ENCODE results near the gene LTK.

- TF ChIP-seq CTCF (IDR thresholded peaks at IDR 0.05; ENCODE audit: borderline replicate concordance, extremely low read depth, low read length, poor library complexity, severe bottlenecking) (no peak), EZH2 (IDR thresholded peaks at IDR 0.05; ENCODE audit: borderline replicate concordance, low read depth, low read length, severe bottlenecking) (no peak)
These were observed 33.1 kb downstream of the LTK start for GRCh38 chr15:41480396-41481140.
